OCI-LY1 (cell line): ENCODE results near the gene SH3PXD2A.

Experiments used
- H2AFZ ChIP-seq: fragments of 200-600 bp; sonication (generic), shearing (Covaris generic); 2 replicates; pipeline ENCODE4 v1.6.0; 2014; ENCODE audit warnings: antibody characterized with exemption, mild to moderate bottlenecking, low read length
- H3F3A ChIP-seq: fragments of 200-600 bp; sonication (generic), shearing (Covaris generic); 2 replicates; pipeline ENCODE4 v1.6.0; 2014; ENCODE audit warnings: mild to moderate bottlenecking, antibody characterized with exemption, low read length, moderate library complexity; ENCODE audit not compliant: insufficient read depth
- H3K27ac ChIP-seq: fragments of 200-600 bp; sonication (generic); 2 replicates; pipeline ENCODE4 v1.5.1; 2014; ENCODE audit warnings: low read length, mixed run types, mild to moderate bottlenecking, low read depth; ENCODE audit not compliant: poor library complexity, severe bottlenecking
- H3K27me3 ChIP-seq: fragments of 200-600 bp; sonication (generic); 2 replicates; pipeline ENCODE4 v1.6.0; 2014; ENCODE audit warnings: antibody characterized with exemption, mild to moderate bottlenecking, low read length, moderate library complexity; ENCODE audit not compliant: insufficient read depth
- H3K36me3 ChIP-seq: fragments of 200-600 bp; sonication (generic); 2 replicates; pipeline ENCODE4 v1.6.1; 2014; ENCODE audit warnings: mild to moderate bottlenecking, antibody characterized with exemption, low read length, moderate library complexity, mixed read lengths; ENCODE audit not compliant: insufficient read depth
- H3K4me1 ChIP-seq: fragments of 200-600 bp; sonication (generic); 2 replicates; pipeline ENCODE4 v1.5.1; 2014; ENCODE audit warnings: mild to moderate bottlenecking, low read length, moderate library complexity; ENCODE audit not compliant: insufficient read depth, severe bottlenecking
- H3K4me2 ChIP-seq: fragments of 200-600 bp; sonication (generic), shearing (Covaris generic); 2 replicates; pipeline ENCODE4 v1.6.1; 2014; ENCODE audit warnings: low read length
- H3K4me3 ChIP-seq: fragments of 200-600 bp; sonication (generic); 2 replicates; pipeline ENCODE4 v1.5.1; 2014; ENCODE audit warnings: low read length, low read depth, mild to moderate bottlenecking, mixed read lengths; ENCODE audit not compliant: poor library complexity, severe bottlenecking
- H3K79me2 ChIP-seq: fragments of 200-600 bp; shearing (Covaris generic); 2 replicates; pipeline ENCODE4 v1.6.1; 2016; ENCODE audit warnings: mixed run types, low read length, mixed read lengths; ENCODE audit not compliant: insufficient read depth
- H3K9ac ChIP-seq: fragments of 200-600 bp; sonication (generic), shearing (Covaris generic); 2 replicates; pipeline ENCODE4 v1.6.1; 2014; ENCODE audit warnings: mild to moderate bottlenecking, low read length, mixed read lengths
- H3K9me2 ChIP-seq: fragments of 200-600 bp; sonication (generic), shearing (Covaris generic); 2 replicates; pipeline ENCODE4 v1.6.1; 2014; ENCODE audit warnings: low read depth, mild to moderate bottlenecking, low read length, mixed read lengths
- H3K9me3 ChIP-seq: fragments of 200-600 bp; shearing (Covaris generic); 2 replicates; pipeline ENCODE4 v1.6.1; 2014; ENCODE audit warnings: low read length, mixed read lengths
- H4K20me1 ChIP-seq: fragments of 200-600 bp; sonication (generic), shearing (Covaris generic); 2 replicates; pipeline ENCODE4 v1.6.0; 2016; ENCODE audit warnings: mild to moderate bottlenecking, low read length; ENCODE audit not compliant: insufficient read depth
- CTCF ChIP-seq: fragments of 200-600 bp; sonication (generic), shearing (Covaris generic); IDR thresholded peaks from 2 replicates; pipeline ENCODE4 v1.5.1; 2017; ENCODE audit warnings: mild to moderate bottlenecking, antibody characterized with exemption, low read length, moderate library complexity, mixed read lengths
- EZH2 ChIP-seq: fragments of 200-600 bp; sonication (generic), shearing (Covaris generic); IDR thresholded peaks from 2 replicates; pipeline ENCODE4 v1.8.0; 2017; ENCODE audit warnings: borderline replicate concordance, mixed run types, mild to moderate bottlenecking, antibody characterized with exemption, low read length, moderate library complexity, mixed read lengths

Gene SH3PXD2A

GRCh38 chr10:103638948-103639347, 216.4 kb downstream of the SH3PXD2A start:
- no peak for TF ChIP-seq EZH2
- TF ChIP-seq CTCF, result no peak
- Histone ChIP-seq H3K4me3 (no peak overlapping the region), H3K4me2 (no peak overlapping the region), H3K4me1 (no peaks in the 10 kb centered on the region), H3K27ac (no peak overlapping the region), H3K79me2 (no peaks in the 10 kb centered on the region), H3K36me3 (no peaks in the 10 kb centered on the region), H3K9me3 (no peaks in the 10 kb centered on the region), H3F3A (no peaks in the 10 kb centered on the region), H2AFZ (no peak overlapping the region), H3K27me3 (no peaks in the 10 kb centered on the region), H4K20me1 (no peaks in the 10 kb centered on the region), H3K9ac (no peak overlapping the region), H3K9me2 (no peaks in the 10 kb centered on the region)

GRCh38 chr10:103637927-103638557, 217.3 kb downstream of the SH3PXD2A start:
- TF ChIP-seq CTCF (no peak), EZH2 (no peak)
- no peaks in the 10 kb centered on the region for H3K27me3 ChIP-seq
- H2AFZ ChIP-seq, result no peak overlapping the region
- no peak overlapping the region for H3K27ac ChIP-seq
- no peaks in the 10 kb centered on the region for H3K79me2 ChIP-seq
- no peak overlapping the region for H3K4me2 ChIP-seq
- no peak overlapping the region for H3K4me3 ChIP-seq
- no peak overlapping the region for H3K9ac ChIP-seq
- no peaks in the 10 kb centered on the region for H3K36me3 ChIP-seq
- H3F3A ChIP-seq, result no peaks in the 10 kb centered on the region
- no peaks in the 10 kb centered on the region for H3K9me2 ChIP-seq
- no peaks in the 10 kb centered on the region for H4K20me1 ChIP-seq
- no peaks in the 10 kb centered on the region for H3K9me3 ChIP-seq
- no peaks in the 10 kb centered on the region for H3K4me1 ChIP-seq

- H3K4me3 ChIP-seq, result no peak overlapping the region
- H3K4me1 ChIP-seq, result no peaks in the 10 kb centered on the region
- TF ChIP-seq EZH2 (no peak), CTCF (no peak)
- H3K79me2 ChIP-seq, result no peaks in the 10 kb centered on the region
- H3K9me3 ChIP-seq, result no peaks in the 10 kb centered on the region
- no peak overlapping the region for H3K27ac ChIP-seq
- H3K27me3 ChIP-seq, result no peaks in the 10 kb centered on the region
- H3F3A ChIP-seq, result no peaks in the 10 kb centered on the region
- H4K20me1 ChIP-seq, result no peaks in the 10 kb centered on the region
- H3K9me2 ChIP-seq, result no peaks in the 10 kb centered on the region
- no peaks in the 10 kb centered on the region for H3K36me3 ChIP-seq
- H2AFZ ChIP-seq, result no peak overlapping the region
- no peak overlapping the region for H3K9ac ChIP-seq
- no peak overlapping the region for H3K4me2 ChIP-seq
These were observed 218.4 kb downstream of the SH3PXD2A start for GRCh38 chr10:103637011-103637410.
